GM19467 (cell line): ENCODE data around the gene IKBIP.
"Not testable (repeated sequence)": the region's sequence is repeated elsewhere in the genome, so short reads cannot be mapped to it uniquely, and the experiment has no call there.

ENCODE experiments used
- ATAC-seq: cut with Tn5 transposase; IDR thresholded peaks from one replicate; pipeline ENCODE4 v1.9.1; 2021; ENCODE audit warnings: mild to moderate bottlenecking, moderate library complexity; ENCODE audit not compliant: unreplicated experiment

IKBIP gene

DNA sequence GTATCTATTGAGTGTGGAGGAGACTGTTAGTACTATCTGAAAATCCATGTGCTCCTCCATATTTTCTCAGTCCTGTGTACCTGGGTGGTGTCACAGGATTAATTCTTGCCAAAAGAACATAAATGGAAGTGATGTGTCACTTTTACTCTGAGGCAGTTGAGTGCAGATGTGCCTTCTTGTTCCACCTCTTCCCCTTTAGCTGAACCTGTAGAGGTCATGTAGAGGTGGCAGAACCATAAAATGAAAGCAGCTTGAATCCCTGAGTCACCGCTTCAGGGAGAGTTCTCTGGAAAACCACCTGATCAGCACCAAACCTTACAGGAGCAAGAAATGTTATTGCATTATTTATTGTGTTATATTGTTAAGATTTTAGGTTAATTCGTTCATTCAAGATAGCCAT, 65.8 kb downstream of the IKBIP start:
- ATAC-seq, result no peak

DNA sequence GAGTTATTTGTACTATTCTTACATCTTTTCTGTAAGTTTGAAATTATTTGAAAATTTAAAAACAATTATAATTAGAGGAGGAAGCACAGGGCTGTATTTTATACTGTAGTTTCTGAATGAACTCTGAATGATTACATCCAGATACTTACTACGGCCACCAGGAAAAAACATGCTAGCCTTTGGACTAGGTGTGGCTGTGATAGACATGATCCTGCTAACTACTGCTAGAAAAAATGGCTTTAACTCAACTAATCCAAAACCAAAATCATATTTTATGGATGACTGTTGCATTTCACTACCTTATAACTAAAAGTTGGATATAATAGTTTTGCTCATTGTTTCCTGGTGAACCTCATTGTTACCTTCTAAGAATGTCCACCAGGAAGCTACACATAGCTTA, 66.2 kb downstream of the IKBIP start:
- no peak for ATAC-seq

DNA sequence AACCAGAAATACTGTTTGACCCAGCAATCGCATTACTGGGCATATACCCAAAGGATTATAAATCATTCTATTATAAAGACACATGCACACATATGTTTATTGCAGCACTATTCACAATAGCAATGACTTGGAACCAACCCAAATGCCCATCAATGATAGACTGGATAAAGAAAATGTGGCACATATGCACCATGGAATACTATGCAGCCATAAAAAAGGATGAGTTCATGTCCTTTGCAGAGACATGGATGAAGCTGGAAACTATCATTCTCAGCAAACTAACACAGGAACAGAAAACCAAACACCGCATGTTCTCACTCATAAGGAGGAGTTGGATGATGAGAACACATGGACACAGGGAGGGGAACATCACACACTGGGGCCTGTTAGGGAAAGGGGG, 67.8 kb downstream of the IKBIP start:
- not testable (repeated sequence) for ATAC-seq

DNA sequence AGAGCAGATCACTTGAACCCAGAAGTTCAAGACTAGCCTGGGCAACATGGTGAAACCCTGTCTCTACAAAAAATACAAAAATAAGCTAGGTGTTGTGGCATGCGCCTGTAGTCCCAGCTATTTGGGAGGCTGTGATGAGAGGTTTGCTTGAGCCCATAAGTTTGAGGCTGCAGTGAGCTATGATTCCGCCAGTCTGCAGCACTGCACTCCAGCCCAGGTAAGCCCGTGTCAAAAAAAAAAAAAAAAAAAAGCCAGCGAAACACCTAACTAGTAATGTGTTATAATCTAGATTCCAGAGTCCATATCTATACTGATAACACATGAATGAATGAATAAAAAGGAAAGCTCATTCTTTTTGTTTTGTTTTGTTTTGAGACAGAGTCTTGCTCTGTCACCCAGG, 69.6 kb downstream of the IKBIP start:
- ATAC-seq, result no peak
